HFF-Myc (cell line): ENCODE results near the gene KPNB1.
"Not testable (repeated sequence)": the region's sequence is repeated elsewhere in the genome, so short reads cannot be mapped to it uniquely, and the experiment has no call there.

ENCODE experiments used
- DNase-seq: peaks from one replicate; pipeline ENCODE4 v3.0.0-alpha.2; 2011; ENCODE audit warnings: low read depth; ENCODE audit errors: extremely low read depth
- H3K4me3 ChIP-seq: replicated peaks from 2 replicates; pipeline ENCODE4 v1.5.1; 2011; ENCODE audit warnings: low read depth, mild to moderate bottlenecking, control low read depth, low read length
- CTCF ChIP-seq: IDR thresholded peaks from 2 replicates; pipeline ENCODE4 v1.5.1; 2012; ENCODE audit warnings: mild to moderate bottlenecking, low read depth, low read length, control low read depth; ENCODE audit errors: missing control alignments

KPNB1 gene

GRCh38 chr17:47675380-47676198 is 25.9 kb downstream of the KPNB1 start:
- no peak for DNase-seq
- H3K4me3 ChIP-seq: no peak overlapping the region
- TF ChIP-seq CTCF: no peak

DNA sequence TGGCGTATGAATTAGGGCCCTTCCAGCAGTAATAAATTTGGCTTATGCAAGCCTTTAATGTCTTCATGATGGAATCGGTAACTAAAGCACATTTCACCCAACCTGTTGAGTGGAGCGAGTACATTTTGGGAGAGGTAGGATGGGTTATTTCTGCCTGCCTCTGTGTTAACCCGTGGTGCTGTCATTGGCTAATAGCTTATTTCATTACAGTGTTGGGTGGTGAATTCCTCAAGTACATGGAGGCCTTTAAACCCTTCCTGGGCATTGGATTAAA is 26.4 kb downstream of the KPNB1 start:
- no peak for TF ChIP-seq CTCF
- DNase-seq: no peak
- H3K4me3 ChIP-seq: no peak overlapping the region

DNA sequence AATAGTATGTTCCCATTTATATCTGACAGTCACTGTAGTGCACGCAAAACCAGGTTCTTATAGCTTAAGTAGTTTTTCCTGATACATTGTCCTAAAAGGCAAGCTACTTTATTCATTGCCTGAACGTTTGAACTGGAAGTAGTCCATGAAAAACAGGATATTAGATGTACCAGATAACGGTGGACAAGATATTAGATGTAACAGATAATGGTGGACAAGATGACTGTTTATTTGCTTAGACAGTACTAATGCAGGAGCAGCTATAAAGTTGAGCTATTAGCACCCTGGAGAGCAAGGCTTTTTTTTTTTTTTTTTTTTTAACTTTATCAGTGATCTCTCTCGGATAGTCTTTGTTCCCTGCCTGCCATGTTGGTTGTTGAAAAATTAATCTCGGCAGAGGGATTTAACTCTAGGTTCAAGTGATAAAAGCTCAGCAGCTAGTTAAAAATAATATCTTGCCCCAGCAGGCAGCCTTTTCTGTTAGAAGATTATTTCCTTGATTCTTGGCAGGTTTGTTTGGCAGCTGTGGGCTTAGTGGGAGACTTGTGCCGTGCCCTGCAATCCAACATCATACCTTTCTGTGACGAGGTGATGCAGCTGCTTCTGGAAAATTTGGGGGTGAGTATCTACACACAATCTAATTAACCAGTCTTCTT is 26.9 kb downstream of the KPNB1 start:
- DNase-seq: no peak
- no peak for TF ChIP-seq CTCF
- no peak overlapping the region for H3K4me3 ChIP-seq

DNA sequence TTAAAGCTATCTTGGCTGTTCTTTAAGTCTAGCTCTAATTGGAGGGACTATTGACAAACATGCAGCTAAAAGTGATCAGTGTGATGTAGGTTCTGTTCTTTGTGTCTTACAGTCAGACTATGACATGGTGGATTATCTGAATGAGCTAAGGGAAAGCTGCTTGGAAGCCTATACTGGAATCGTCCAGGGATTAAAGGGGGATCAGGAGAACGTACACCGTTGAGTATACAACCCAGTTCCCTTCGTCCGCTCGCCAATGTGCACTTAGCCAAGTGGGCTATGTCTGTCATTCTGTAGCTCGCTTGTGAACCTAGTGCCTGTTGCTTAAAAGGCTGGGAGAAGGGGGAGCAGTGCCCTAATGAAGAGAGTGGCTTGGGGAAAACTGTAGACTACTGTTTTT is 28.5 kb downstream of the KPNB1 start:
- no peak for TF ChIP-seq CTCF
- DNase-seq: no peak
- no peak overlapping the region for H3K4me3 ChIP-seq

- H3K4me3 ChIP-seq: no peak overlapping the region
- no peak for TF ChIP-seq CTCF
- DNase-seq: no peak
Observed at GRCh38 chr17:47682138-47682537, 32.4 kb downstream of the KPNB1 start.

DNA sequence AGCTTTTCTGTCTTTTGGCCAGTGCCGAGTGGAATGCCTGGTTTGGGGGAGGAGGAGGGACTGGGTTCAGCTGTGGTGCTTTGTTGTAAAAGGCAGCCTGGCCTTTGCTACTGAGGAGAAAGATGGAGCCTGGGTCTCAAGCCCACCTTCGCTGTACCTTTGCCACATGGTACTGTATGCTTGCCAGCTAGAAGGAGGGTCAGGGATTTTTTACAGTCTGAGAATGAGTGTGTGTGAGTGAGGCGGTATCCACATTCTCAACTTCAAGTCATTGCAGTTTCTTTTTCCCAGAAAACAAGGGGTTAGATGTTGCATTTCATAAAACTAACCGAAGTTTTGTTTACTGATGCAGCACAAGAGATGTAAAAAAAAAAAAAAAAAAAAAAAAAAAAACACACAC is 33.0 kb downstream of the KPNB1 start:
- not testable (repeated sequence) for H3K4me3 ChIP-seq, DNase-seq

DNA sequence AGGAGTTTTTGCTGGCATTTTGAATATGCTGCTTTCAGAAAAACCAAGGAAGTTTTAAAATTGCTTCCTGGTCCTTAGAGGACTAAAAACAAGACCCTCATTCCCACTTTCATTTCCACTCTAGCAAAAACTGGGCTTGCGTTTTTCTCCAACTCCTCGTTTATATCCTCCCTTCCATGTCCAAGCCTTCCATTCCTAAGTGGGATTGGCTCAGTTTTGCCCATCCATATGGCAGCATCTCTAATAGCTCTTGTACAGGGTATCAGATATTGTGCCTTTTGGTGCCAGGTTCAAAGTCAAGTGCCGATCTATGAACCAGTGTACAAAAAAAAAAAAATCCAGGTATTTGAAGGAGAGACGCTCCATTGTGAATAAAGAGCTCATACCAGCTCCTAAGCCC is 34.3 kb downstream of the KPNB1 start:
- TF ChIP-seq CTCF: no peak
- DNase-seq: no peak
- H3K4me3 ChIP-seq: no peak overlapping the region
